Gastroesophageal sphincter (tissue), 3 donors: ENCODE results near the gene SORCS1.

ENCODE experiments used
- CTCF ChIP-seq, 4 experiments: fragments of 200-600 bp in 2 of 4; fragments of 450-650 bp in 2 of 4; sonication (generic) in 1 of 4; IDR thresholded peaks; one replicate each; pipeline ENCODE4 v1.5.1; 2017 to 2019; ENCODE audit warnings: antibody characterized with exemption in 4 of 4, mild to moderate bottlenecking in 2 of 4, moderate library complexity in 2 of 4
- EP300 ChIP-seq: sonication (generic); formaldehyde crosslinking; IDR thresholded peaks from one replicate; pipeline ENCODE4 v1.6.1; 2017; ENCODE audit warnings: antibody characterized with exemption, mild to moderate bottlenecking
- POLR2A ChIP-seq, 2 donors: fragments of 450-650 bp; IDR thresholded peaks; one replicate each; pipeline ENCODE4 v1.6.1; 2017; ENCODE audit warnings: antibody characterized with exemption in 2 of 2, mild to moderate bottlenecking in 2 of 2, moderate library complexity in 1 of 2
- POLR2AphosphoS5 ChIP-seq: sonication (generic); formaldehyde crosslinking; IDR thresholded peaks from one replicate; pipeline ENCODE4 v1.6.1; 2017; ENCODE audit warnings: antibody characterized with exemption

GRCh38 chr10:106728232-106728631 is 436.3 kb downstream of the SORCS1 start:
- TF ChIP-seq POLR2A (IDR thresholded peaks at IDR 0.05) (no peak), CTCF (IDR thresholded peaks at IDR 0.05) (no peak), POLR2AphosphoS5 (no peak), EP300 (no peak)
